KMS-11 (cell line): ENCODE results near the gene DPP4.

Experiments used
- H2AFZ ChIP-seq: fragments of 200-600 bp; sonication (generic); 2 replicates; pipeline ENCODE4 v1.6.1; 2016; ENCODE audit warnings: antibody characterized with exemption, mixed run types, low read depth
- H3K27ac ChIP-seq: fragments of 200-600 bp; sonication (generic); 2 replicates; pipeline ENCODE4 v1.6.1; 2016; ENCODE audit warnings: mild to moderate bottlenecking, mixed run types
- H3K27me3 ChIP-seq: fragments of 200-600 bp; sonication (generic); 2 replicates; pipeline ENCODE4 v1.6.1; 2017; ENCODE audit warnings: mild to moderate bottlenecking, low read depth, mixed run types, moderate library complexity; ENCODE audit not compliant: insufficient read depth
- H3K36me3 ChIP-seq: fragments of 200-600 bp; sonication (generic); 2 replicates; pipeline ENCODE4 v1.6.1; 2017; ENCODE audit warnings: mild to moderate bottlenecking, mixed run types; ENCODE audit not compliant: insufficient read depth
- H3K4me1 ChIP-seq: fragments of 200-600 bp; sonication (generic); 2 replicates; pipeline ENCODE4 v1.6.1; 2016; ENCODE audit warnings: mild to moderate bottlenecking, low read depth, mixed run types; ENCODE audit not compliant: poor library complexity, severe bottlenecking
- H3K4me2 ChIP-seq: fragments of 200-600 bp; sonication (generic); 2 replicates; pipeline ENCODE4 v1.7.0; 2016; ENCODE audit warnings: mild to moderate bottlenecking, mixed run types
- H3K4me3 ChIP-seq: fragments of 200-600 bp; sonication (generic); IDR thresholded peaks from 2 replicates; pipeline ENCODE4 v1.6.1; 2017; ENCODE audit warnings: low read depth, low read length, mixed read lengths; ENCODE audit not compliant: insufficient read depth
- H3K79me2 ChIP-seq: fragments of 200-600 bp; sonication (generic); 2 replicates; pipeline ENCODE4 v1.6.1; 2016; ENCODE audit warnings: low read depth, mixed run types; ENCODE audit not compliant: insufficient read depth
- H3K9ac ChIP-seq: fragments of 200-600 bp; sonication (generic); 2 replicates; pipeline ENCODE4 v1.6.1; 2016; ENCODE audit warnings: mild to moderate bottlenecking, mixed run types
- H4K20me1 ChIP-seq: fragments of 200-600 bp; sonication (generic); 2 replicates; pipeline ENCODE4 v1.6.1; 2016; ENCODE audit warnings: mild to moderate bottlenecking, mixed run types; ENCODE audit not compliant: insufficient read depth
- CTCF ChIP-seq: fragments of 200-600 bp; sonication (generic); conservative IDR thresholded peaks from 2 replicates; pipeline ENCODE4 v1.6.1; 2017; ENCODE audit warnings: low read depth, mild to moderate bottlenecking, antibody characterized with exemption, low read length, moderate library complexity, mixed read lengths

Gene DPP4

DNA sequence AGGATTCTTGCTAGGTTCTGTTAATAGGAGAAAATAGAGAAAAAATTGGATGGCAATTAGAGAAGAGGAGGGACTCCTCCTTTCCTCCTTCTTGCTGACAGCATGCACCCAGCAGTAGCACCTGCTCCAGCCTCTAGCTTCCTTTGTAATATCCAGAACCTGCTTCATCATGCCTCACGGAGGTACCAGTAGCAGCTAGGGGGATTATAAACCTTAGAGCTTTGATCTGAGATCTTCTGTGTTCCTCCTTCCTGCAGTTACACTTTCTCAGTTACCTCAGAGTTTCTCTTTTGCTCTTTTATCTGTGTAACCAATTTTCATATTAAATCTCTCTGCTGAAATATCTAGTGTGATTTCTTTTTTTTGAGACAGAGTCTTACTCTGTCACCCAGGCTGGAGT is 16.6 kb downstream of the DPP4 start:
- H3K36me3 ChIP-seq = no peaks in the 10 kb centered on the region

GRCh38 chr2:162056796-162057399 is 17.1 kb downstream of the DPP4 start:
- no peak overlapping the region for H2AFZ ChIP-seq
- no peak overlapping the region for H3K9ac ChIP-seq
- H3K27ac ChIP-seq = no peak overlapping the region
- H3K79me2 ChIP-seq = no peaks in the 10 kb centered on the region
- no peak overlapping the region for H3K4me3 ChIP-seq
- no peak for TF ChIP-seq CTCF
- no peaks in the 10 kb centered on the region for H3K4me1 ChIP-seq
- no peaks in the 10 kb centered on the region for H3K36me3 ChIP-seq
- no peaks in the 10 kb centered on the region for H4K20me1 ChIP-seq
- no peaks in the 10 kb centered on the region for H3K27me3 ChIP-seq
- H3K4me2 ChIP-seq = no peak overlapping the region

More for the DNA sequence above, 16.6 kb downstream of the DPP4 start:
- no peak for TF ChIP-seq CTCF
- Histone ChIP-seq H3K4me1 (no peaks in the 10 kb centered on the region), H2AFZ (no peak overlapping the region), H3K9ac (no peak overlapping the region), H3K4me2 (no peak overlapping the region), H4K20me1 (no peaks in the 10 kb centered on the region), H3K27ac (no peak overlapping the region), H3K4me3 (no peak overlapping the region), H3K27me3 (no peaks in the 10 kb centered on the region), H3K79me2 (no peaks in the 10 kb centered on the region)

DNA sequence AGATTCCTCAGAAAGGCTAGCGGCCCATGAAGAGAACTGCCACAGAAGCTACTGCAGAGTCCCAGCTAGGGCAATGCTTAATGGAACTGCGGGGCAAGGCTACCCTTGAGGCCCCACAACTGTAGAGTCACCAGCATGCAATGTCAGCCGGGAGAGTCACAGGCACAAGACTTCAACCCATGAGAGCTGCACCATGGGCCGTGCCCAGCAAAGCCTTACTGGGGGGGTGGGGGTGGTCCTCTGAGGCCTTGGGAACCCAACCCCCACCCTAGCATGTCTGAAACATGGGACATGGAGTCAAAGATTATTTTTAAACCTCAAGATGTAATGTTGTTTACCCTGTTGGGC is 20.2 kb downstream of the DPP4 start:
- H3K4me3 ChIP-seq = no peak overlapping the region
- H2AFZ ChIP-seq = no peak overlapping the region
- no peaks in the 10 kb centered on the region for H3K4me1 ChIP-seq
- no peaks in the 10 kb centered on the region for H3K79me2 ChIP-seq
- TF ChIP-seq CTCF = no peak
- H3K4me2 ChIP-seq = no peak overlapping the region
- H3K9ac ChIP-seq = no peak overlapping the region
- H3K27ac ChIP-seq = no peak overlapping the region
- no peaks in the 10 kb centered on the region for H4K20me1 ChIP-seq
- H3K27me3 ChIP-seq = no peaks in the 10 kb centered on the region
- no peaks in the 10 kb centered on the region for H3K36me3 ChIP-seq

- no peaks in the 10 kb centered on the region for H3K79me2 ChIP-seq
- H4K20me1 ChIP-seq = no peaks in the 10 kb centered on the region
- no peaks in the 10 kb centered on the region for H3K36me3 ChIP-seq
- H3K4me3 ChIP-seq = no peak overlapping the region
- no peaks in the 10 kb centered on the region for H3K4me1 ChIP-seq
- H2AFZ ChIP-seq = no peak overlapping the region
- no peak overlapping the region for H3K9ac ChIP-seq
- H3K4me2 ChIP-seq = no peak overlapping the region
- no peaks in the 10 kb centered on the region for H3K27me3 ChIP-seq
- no peak for TF ChIP-seq CTCF
- no peak overlapping the region for H3K27ac ChIP-seq
Observed at GRCh38 chr2:162053066-162053807, 20.8 kb downstream of the DPP4 start.
